Measurements from ENCODE around the gene BMPR1A.

- TF ChIP-seq POLR2A (IDR thresholded peaks at IDR 0.05; ENCODE audit: low read length), result no peak
- no peak for TF ChIP-seq GATA1 (IDR thresholded peaks at IDR 0.05; ENCODE audit: low read depth, low read length)
Observed at GRCh38 chr10:86840498-86840897, 84.1 kb downstream of the BMPR1A start.
